PFSK-1 (cell line): Measurements from ENCODE around the gene GSK3A.

Experiments
- FOXP2 ChIP-seq: optimal IDR thresholded peaks from 2 replicates; pipeline ENCODE3; 2011; ENCODE audit warnings: borderline replicate concordance, control low read depth, inconsistent platforms; ENCODE audit not compliant: insufficient read depth; ENCODE audit errors: extremely low read length, extremely low read depth
- POLR2AphosphoS5 ChIP-seq: IDR thresholded peaks from 2 replicates; pipeline ENCODE4 v1.6.1; 2012; ENCODE audit warnings: low read depth, mild to moderate bottlenecking, control low read depth, low read length, moderate library complexity
- SIN3A ChIP-seq: IDR thresholded peaks from 2 replicates; pipeline ENCODE4 v1.6.1; 2012; ENCODE audit warnings: mild to moderate bottlenecking, low read length, moderate library complexity, borderline replicate concordance; ENCODE audit not compliant: insufficient read depth
- TAF1 ChIP-seq: IDR thresholded peaks from 2 replicates; pipeline ENCODE4 v1.6.1; 2012; ENCODE audit warnings: low read length, control low read depth, borderline replicate concordance; ENCODE audit not compliant: insufficient read depth
- TF ChIP-seq, protein P1 (sequence below), 2 experiments: IDR thresholded peaks; 2 replicates each; pipeline versions ENCODE4 v1.6.1 to v1.8.0; 2011 to 2012; ENCODE audit warnings: low read depth in 2 of 2, low read length in 2 of 2, control low read depth in 1 of 2, inconsistent platforms in 1 of 2, mild to moderate bottlenecking in 1 of 2, moderate library complexity in 1 of 2; ENCODE audit not compliant: insufficient read depth in 1 of 2

Gene GSK3A

GRCh38 chr19:42250183-42250665 lies 7.8 kb upstream of the GSK3A start:
- TF ChIP-seq POLR2AphosphoS5 (no peak), FOXP2 (no peak), TAF1 (no peak), SIN3A (no peak)
- TF ChIP-seq, protein P1, sequence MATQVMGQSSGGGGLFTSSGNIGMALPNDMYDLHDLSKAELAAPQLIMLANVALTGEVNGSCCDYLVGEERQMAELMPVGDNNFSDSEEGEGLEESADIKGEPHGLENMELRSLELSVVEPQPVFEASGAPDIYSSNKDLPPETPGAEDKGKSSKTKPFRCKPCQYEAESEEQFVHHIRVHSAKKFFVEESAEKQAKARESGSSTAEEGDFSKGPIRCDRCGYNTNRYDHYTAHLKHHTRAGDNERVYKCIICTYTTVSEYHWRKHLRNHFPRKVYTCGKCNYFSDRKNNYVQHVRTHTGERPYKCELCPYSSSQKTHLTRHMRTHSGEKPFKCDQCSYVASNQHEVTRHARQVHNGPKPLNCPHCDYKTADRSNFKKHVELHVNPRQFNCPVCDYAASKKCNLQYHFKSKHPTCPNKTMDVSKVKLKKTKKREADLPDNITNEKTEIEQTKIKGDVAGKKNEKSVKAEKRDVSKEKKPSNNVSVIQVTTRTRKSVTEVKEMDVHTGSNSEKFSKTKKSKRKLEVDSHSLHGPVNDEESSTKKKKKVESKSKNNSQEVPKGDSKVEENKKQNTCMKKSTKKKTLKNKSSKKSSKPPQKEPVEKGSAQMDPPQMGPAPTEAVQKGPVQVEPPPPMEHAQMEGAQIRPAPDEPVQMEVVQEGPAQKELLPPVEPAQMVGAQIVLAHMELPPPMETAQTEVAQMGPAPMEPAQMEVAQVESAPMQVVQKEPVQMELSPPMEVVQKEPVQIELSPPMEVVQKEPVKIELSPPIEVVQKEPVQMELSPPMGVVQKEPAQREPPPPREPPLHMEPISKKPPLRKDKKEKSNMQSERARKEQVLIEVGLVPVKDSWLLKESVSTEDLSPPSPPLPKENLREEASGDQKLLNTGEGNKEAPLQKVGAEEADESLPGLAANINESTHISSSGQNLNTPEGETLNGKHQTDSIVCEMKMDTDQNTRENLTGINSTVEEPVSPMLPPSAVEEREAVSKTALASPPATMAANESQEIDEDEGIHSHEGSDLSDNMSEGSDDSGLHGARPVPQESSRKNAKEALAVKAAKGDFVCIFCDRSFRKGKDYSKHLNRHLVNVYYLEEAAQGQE (IDR thresholded peaks at IDR 0.05; ENCODE audit: insufficient read depth in 1 of 2, low read depth in 2 of 2, low read length in 2 of 2), result no peak

- TF ChIP-seq POLR2AphosphoS5 (no peak), TAF1 (no peak), FOXP2 (no peak)
Measured at GRCh38 chr19:42249769-42250168, 7.4 kb upstream of the GSK3A start.

- TF ChIP-seq TAF1 (no peak), POLR2AphosphoS5 (no peak; the same call in 1 of the 2 replicates), FOXP2 (no peak), SIN3A (no peak)
- TF ChIP-seq, protein P1 (IDR thresholded peaks at IDR 0.05; ENCODE audit: insufficient read depth in 1 of 2, low read depth in 2 of 2, low read length in 2 of 2), result no peak
Measured at GRCh38 chr19:42249149-42249750, 6.8 kb upstream of the GSK3A start.

DNA sequence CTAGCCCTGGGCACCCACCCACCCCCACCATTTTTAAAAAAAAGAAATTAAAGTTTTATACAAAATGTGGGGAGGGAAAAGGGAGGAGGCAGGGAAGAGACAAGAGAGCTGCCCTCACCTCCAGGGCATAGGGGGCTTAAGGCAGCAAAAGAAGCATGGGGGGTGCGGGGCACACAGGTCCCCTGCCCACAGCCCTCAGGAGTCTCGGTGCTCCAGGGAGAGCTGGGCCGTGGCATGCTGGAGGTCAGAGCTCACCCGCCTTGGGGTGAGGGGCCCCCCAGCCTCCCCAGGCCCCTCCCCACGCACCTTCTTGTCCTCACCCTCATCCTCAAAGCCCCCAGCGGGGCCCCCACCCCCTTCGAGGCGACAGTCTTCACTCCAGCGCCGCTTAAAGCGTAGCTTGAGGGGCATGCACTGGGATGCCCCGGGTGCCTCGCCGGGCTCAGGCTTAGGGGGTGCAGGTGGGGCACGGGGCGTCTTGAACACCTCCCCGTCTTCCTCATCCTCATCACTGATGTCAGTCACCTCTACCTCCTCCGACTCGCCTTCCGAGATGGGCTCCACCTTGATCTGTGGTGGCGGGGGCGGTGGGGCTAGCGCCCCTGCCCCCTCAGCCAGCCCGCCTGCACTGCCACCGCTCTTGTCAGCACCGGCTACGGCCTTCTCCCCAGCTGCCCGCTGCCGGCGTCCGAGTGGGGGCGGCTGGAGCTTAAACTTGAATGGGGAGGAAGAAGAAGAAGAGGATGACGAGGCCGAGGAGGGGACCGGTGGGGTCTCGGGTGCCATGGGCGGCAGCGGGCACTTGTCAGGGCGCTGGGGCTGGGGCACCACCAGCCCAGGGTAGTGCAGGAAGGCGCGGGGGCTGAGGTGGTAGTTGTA lies 6.1 kb upstream of the GSK3A start:
- TF ChIP-seq, protein P1 (IDR thresholded peaks at IDR 0.05; ENCODE audit: insufficient read depth in 1 of 2, low read depth in 2 of 2, low read length in 2 of 2), result no peak
- TF ChIP-seq POLR2AphosphoS5, result peak; percentile 21
- no peak for TF ChIP-seq FOXP2

- TF ChIP-seq POLR2AphosphoS5, result no peak
- no peak for TF ChIP-seq SIN3A
- TF ChIP-seq FOXP2, result no peak
- TF ChIP-seq, protein P1 (IDR thresholded peaks at IDR 0.05; ENCODE audit: insufficient read depth in 1 of 2, low read depth in 2 of 2, low read length in 2 of 2), result no peak
- TF ChIP-seq TAF1, result no peak
Measured at GRCh38 chr19:42247640-42248199, 5.3 kb upstream of the GSK3A start.
